ENCODE measurements around the gene APOOL. TPM values are rescaled to one million over a fixed set of nuclear protein-coding genes. Genes with fewer than 3 reads are reported as not detected.

Gene APOOL
- total RNA-seq, result 17.0 TPM

GRCh38 chrX:85003655-85004244 is at the start of gene APOOL:
TSS of gene APOOL (plus strand) at chrX:85003877. CDS start at chrX:85003913, 36 bp downstream.

Other genes starting within 250 kb of the APOOL start
- 0.82 TPM for gene SATL1, start 239.9 kb downstream of the APOOL start, total RNA-seq
- 71.6 TPM for gene ZNF711, start 240.1 kb downstream of the APOOL start, total RNA-seq

All from camera-type eye (tissue), 1 donor.